Esophagus (tissue), 2 donors: ENCODE data around the gene SMOC2. TPM values are rescaled to one million over a fixed set of nuclear protein-coding genes. Genes with fewer than 3 reads are reported as not detected.

Experiments
- H3K27ac ChIP-seq, 2 donors: one replicate each; pipeline ENCODE4 v1.5.1; 2013; ENCODE audit warnings: low read depth in 2 of 2, mild to moderate bottlenecking in 2 of 2, inconsistent platforms in 1 of 2, low read length in 1 of 2, moderate library complexity in 1 of 2
- H3K27me3 ChIP-seq, 2 donors: one replicate each; pipeline ENCODE4 v1.6.1; 2013; ENCODE audit warnings: low read length in 2 of 2, control low read depth in 1 of 2, mild to moderate bottlenecking in 1 of 2; ENCODE audit not compliant: insufficient read depth in 2 of 2, control insufficient read depth in 1 of 2
- H3K36me3 ChIP-seq, 2 donors: one replicate each; pipeline ENCODE4 v1.6.1; 2013; ENCODE audit warnings: low read length in 1 of 2; ENCODE audit not compliant: control insufficient read depth in 2 of 2, insufficient read depth in 2 of 2
- H3K4me1 ChIP-seq, 2 donors: one replicate each; pipeline ENCODE4 v1.6.1; 2013; ENCODE audit warnings: low read length in 1 of 2; ENCODE audit not compliant: control insufficient read depth in 2 of 2, insufficient read depth in 2 of 2
- H3K4me3 ChIP-seq, 2 donors: one replicate each; pipeline ENCODE4 v1.5.1; 2013; ENCODE audit warnings: low read length in 2 of 2, mild to moderate bottlenecking in 2 of 2, low read depth in 1 of 2, moderate library complexity in 1 of 2
- H3K9me3 ChIP-seq, 2 donors: one replicate each; pipeline ENCODE4 v1.6.1; 2013; ENCODE audit warnings: mild to moderate bottlenecking in 2 of 2, low read depth in 1 of 2, low read length in 1 of 2, moderate library complexity in 1 of 2; ENCODE audit not compliant: control insufficient read depth in 2 of 2, insufficient read depth in 1 of 2
- WGBS, 2 donors: extraction: QIAGEN DNeasy Blood & Tissue Kit; methylation state at CpG; one replicate each; pipeline ENCODE4 v1.1.7; 2013; 5-methylcytosine and 5-hydroxymethylcytosine counted together
- polyA plus RNA-seq, 2 donors: library from polyadenylated mRNA; stranded (reverse); fragments of 200-250 nt; gene quantifications; one replicate each; pipeline ENCODE4 v1.2.3, GENCODE V29; 2013
- donor health status: healthy with polysubstance abuse.
- donor health status: Bipolar disorder and iron deficiency.

SMOC2 gene
- polyA plus RNA-seq, 2 donors: 4.6 to 14.4 TPM

GRCh38 chr6:168611691-168612090 is 170.7 kb downstream of the SMOC2 start:
- Histone ChIP-seq H3K9me3 (peaks cover 0 to 4% of the 10 kb centered on the region in 2 donors), H3K36me3 (no peaks in the 10 kb centered on the region), H3K27me3 (no peaks in the 10 kb centered on the region), H3K4me1 (no peaks in the 10 kb centered on the region), H3K4me3 (no peak overlapping the region), H3K27ac (no peak overlapping the region)
- WGBS, 2 donors: 95 to 97% methylated on average over 13 to 14 of the region's 14 CpGs

GRCh38 chr6:168612586-168612985 is 171.6 kb downstream of the SMOC2 start:
- Histone ChIP-seq H3K4me1 (no peaks in the 10 kb centered on the region), H3K27ac (no peak overlapping the region), H3K27me3 (no peaks in the 10 kb centered on the region), H3K36me3 (no peaks in the 10 kb centered on the region), H3K9me3 (peaks cover 0 to 4% of the 10 kb centered on the region in 2 donors), H3K4me3 (no peak overlapping the region)
- 96% methylated on average over 13 of the region's 13 CpGs for WGBS, 2 donors

GRCh38 chr6:168615837-168616236 is 174.9 kb downstream of the SMOC2 start:
- no peak overlapping the region for H3K27ac ChIP-seq
- H3K4me3 ChIP-seq: no peak overlapping the region
- peaks cover 0 to 4% of the 10 kb centered on the region in 2 donors for H3K9me3 ChIP-seq
- H3K4me1 ChIP-seq: no peaks in the 10 kb centered on the region
- no peaks in the 10 kb centered on the region for H3K36me3 ChIP-seq
- WGBS, 2 donors: 85 to 86% methylated on average over 6 of the region's 6 CpGs
- no peaks in the 10 kb centered on the region for H3K27me3 ChIP-seq

GRCh38 chr6:168616816-168617765 is 176.1 kb downstream of the SMOC2 start:
- peaks cover 0 to 4% of the 10 kb centered on the region in 2 donors for H3K9me3 ChIP-seq
- H3K4me3 ChIP-seq: no peak overlapping the region
- no peaks in the 10 kb centered on the region for H3K36me3 ChIP-seq
- H3K27ac ChIP-seq: peak overlapping the region in 1 of 2 donors; percentile 18
- no peaks in the 10 kb centered on the region for H3K27me3 ChIP-seq
- no peaks in the 10 kb centered on the region for H3K4me1 ChIP-seq
- WGBS, 2 donors: 74 to 76% methylated on average over 21 of the region's 21 CpGs

GRCh38 chr6:168618546-168619315 is 177.7 kb downstream of the SMOC2 start:
- H3K27ac ChIP-seq: no peak overlapping the region
- H3K27me3 ChIP-seq: no peaks in the 10 kb centered on the region
- H3K4me1 ChIP-seq: peaks cover 0 to 2% of the 10 kb centered on the region in 2 donors
- H3K4me3 ChIP-seq: no peak overlapping the region
- WGBS, 2 donors: 73 to 77% methylated on average over 21 of the region's 21 CpGs
- H3K36me3 ChIP-seq: no peaks in the 10 kb centered on the region
- H3K9me3 ChIP-seq: no peaks in the 10 kb centered on the region

- Histone ChIP-seq H3K27ac (no peak overlapping the region), H3K36me3 (no peaks in the 10 kb centered on the region), H3K4me3 (no peak overlapping the region), H3K9me3 (no peaks in the 10 kb centered on the region), H3K27me3 (no peaks in the 10 kb centered on the region), H3K4me1 (peaks cover 2% of the 10 kb centered on the region in 2 donors)
- WGBS, 2 donors: 69% methylated on average over 19 of the region's 19 CpGs
These were observed 178.8 kb downstream of the SMOC2 start for GRCh38 chr6:168619560-168620314.

DNA sequence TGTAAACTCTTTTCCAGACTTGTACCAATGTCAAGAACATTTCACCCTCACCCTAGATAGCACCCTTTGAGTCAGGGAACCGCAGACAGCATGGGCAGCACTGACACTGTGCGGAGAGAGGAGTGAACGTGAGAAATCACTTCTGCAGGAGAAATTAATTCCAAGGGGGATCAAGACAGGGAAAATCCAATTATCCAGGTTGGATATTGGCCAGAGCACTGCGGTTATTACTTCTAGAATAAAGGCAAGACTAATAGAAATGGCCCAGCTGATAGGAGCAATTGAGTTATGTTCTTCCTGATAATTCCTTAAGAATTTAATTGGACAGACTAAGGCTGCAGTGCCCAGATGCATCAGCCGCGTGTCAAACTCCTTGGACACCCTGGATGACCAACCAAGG is 179.6 kb downstream of the SMOC2 start:
- Histone ChIP-seq H3K36me3 (no peaks in the 10 kb centered on the region), H3K27ac (no peak overlapping the region), H3K27me3 (no peaks in the 10 kb centered on the region), H3K4me3 (no peak overlapping the region), H3K9me3 (no peaks in the 10 kb centered on the region), H3K4me1 (peaks cover 2% of the 10 kb centered on the region in 2 donors)
- WGBS, 2 donors: 71 to 74% methylated on average over 6 of the region's 6 CpGs

GRCh38 chr6:168623736-168624135 is 182.8 kb downstream of the SMOC2 start:
- Histone ChIP-seq H3K27me3 (no peaks in the 10 kb centered on the region), H3K4me1 (peaks cover 2% of the 10 kb centered on the region in 2 donors), H3K36me3 (no peaks in the 10 kb centered on the region), H3K4me3 (no peak overlapping the region), H3K27ac (no peak overlapping the region), H3K9me3 (no peaks in the 10 kb centered on the region)
- 83 to 91% methylated on average over 13 of the region's 13 CpGs for WGBS, 2 donors

GRCh38 chr6:168624540-168624939 is 183.6 kb downstream of the SMOC2 start:
- H3K4me1 ChIP-seq: peaks cover 2% of the 10 kb centered on the region in 2 donors
- WGBS, 2 donors: 90% methylated on average over 2 of the region's 2 CpGs
- H3K27me3 ChIP-seq: no peaks in the 10 kb centered on the region
- H3K36me3 ChIP-seq: no peaks in the 10 kb centered on the region
- no peak overlapping the region for H3K27ac ChIP-seq
- no peak overlapping the region for H3K4me3 ChIP-seq
- H3K9me3 ChIP-seq: no peaks in the 10 kb centered on the region
